ENCODE measurements around the gene NBEA.

NBEA gene

GRCh38 chr13:35213911-35214310, 271.8 kb downstream of the NBEA start:
- TF ChIP-seq CTCF (conservative IDR thresholded peaks at IDR 0.05) = no peak
- no peak overlapping the region for H3K27ac ChIP-seq

GRCh38 chr13:35216131-35216530, 274.1 kb downstream of the NBEA start:
- H3K27ac ChIP-seq = no peak overlapping the region
- TF ChIP-seq CTCF (conservative IDR thresholded peaks at IDR 0.05) = no peak

GRCh38 chr13:35219021-35219420, 277.0 kb downstream of the NBEA start:
- no peak for TF ChIP-seq CTCF (conservative IDR thresholded peaks at IDR 0.05)
- no peak overlapping the region for H3K27ac ChIP-seq

GRCh38 chr13:35225159-35225558, 283.1 kb downstream of the NBEA start:
- no peak for TF ChIP-seq CTCF (conservative IDR thresholded peaks at IDR 0.05)
- no peak overlapping the region for H3K27ac ChIP-seq

GRCh38 chr13:35225582-35225981, 283.5 kb downstream of the NBEA start:
- no peak for TF ChIP-seq CTCF (conservative IDR thresholded peaks at IDR 0.05)
- H3K27ac ChIP-seq = no peak overlapping the region

- no peak for TF ChIP-seq CTCF (conservative IDR thresholded peaks at IDR 0.05)
- H3K27ac ChIP-seq = no peak overlapping the region
Measured at GRCh38 chr13:35228536-35228935, 286.5 kb downstream of the NBEA start.

GRCh38 chr13:35231426-35231825, 289.4 kb downstream of the NBEA start:
- TF ChIP-seq CTCF (conservative IDR thresholded peaks at IDR 0.05) = no peak
- H3K27ac ChIP-seq = peak overlapping the region; percentile 11; the same call in 1 of the 2 replicates

- no peak for TF ChIP-seq CTCF (conservative IDR thresholded peaks at IDR 0.05)
- no peak overlapping the region for H3K27ac ChIP-seq
Measured at GRCh38 chr13:35238274-35238673, 296.2 kb downstream of the NBEA start.
